ENCODE results near the gene ITGB5. TPM values are rescaled to one million over a fixed set of nuclear protein-coding genes. Genes with fewer than 3 reads are reported as not detected.
"Not testable (repeated sequence)": the region's sequence is repeated elsewhere in the genome, so short reads cannot be mapped to it uniquely, and the experiment has no call there.

The ITGB5 gene
- total and polyA plus RNA-seq, 4 donors = 101 to 369 (median 292) TPM

- intact Hi-C loops (cut with DNase I) = loop anchor here (5.0 kb wide), 2 partner anchors 99 to 104 kb away; partner anchors contain the start of gene ITGB5 (in 1 of the 2)
- Histone ChIP-seq H3K36me3 (ENCODE audit: control insufficient read depth in 1 of 2, insufficient read depth in 2 of 2, low read length in 1 of 2) (no peaks in the 10 kb centered on the region), H3K4me3 (ENCODE audit: low read length in 2 of 2) (no peak overlapping the region), H3K27ac (ENCODE audit: low read depth in 1 of 2, low read length in 2 of 2) (peak overlapping the region in 1 of 2 donors; percentile 49), H3K9me3 (ENCODE audit: control insufficient read depth, low read length) (no peaks in the 10 kb centered on the region), H3K4me1 (ENCODE audit: control insufficient read depth in 1 of 2, insufficient read depth in 2 of 2, low read length in 2 of 2) (peaks cover 0 to 2% of the 10 kb centered on the region in 2 donors), H3K27me3 (ENCODE audit: control insufficient read depth in 1 of 2, insufficient read depth in 2 of 2, low read length in 1 of 2) (no peaks in the 10 kb centered on the region)
- peak in 1 of 2 donors; percentile 21 for DNase-seq
- WGBS, 2 donors = 91 to 96% methylated on average over 4 of the region's 4 CpGs
- no peak for ATAC-seq (ENCODE audit: low FRiP score)
Measured at GRCh38 chr3:124783696-124784095, 103.5 kb downstream of the ITGB5 start.

GRCh38 chr3:124782377-124782712, 104.8 kb downstream of the ITGB5 start:
- H3K4me1 ChIP-seq (ENCODE audit: control insufficient read depth in 1 of 2, insufficient read depth in 2 of 2, low read length in 2 of 2); H3K4me3 ChIP-seq (ENCODE audit: low read length in 2 of 2); H3K36me3 ChIP-seq (ENCODE audit: control insufficient read depth in 1 of 2, insufficient read depth in 2 of 2, low read length in 1 of 2); H3K9me3 ChIP-seq (ENCODE audit: control insufficient read depth, low read length); ATAC-seq (ENCODE audit: low FRiP score); H3K27me3 ChIP-seq (ENCODE audit: control insufficient read depth in 1 of 2, insufficient read depth in 2 of 2, low read length in 1 of 2): not testable (repeated sequence)
- DNase-seq = peak in 1 of 2 donors; percentile 19
- intact Hi-C loops (cut with DNase I) = loop anchor here (5.0 kb wide), 2 partner anchors 100 to 105 kb away; partner anchors contain the start of gene ITGB5 (in 1 of the 2)
- H3K27ac ChIP-seq (ENCODE audit: low read depth in 1 of 2, low read length in 2 of 2) = peak overlapping the region in 1 of 2 donors; percentile 65
- WGBS, 2 donors = 87 to 91% methylated on average over 6 of the region's 6 CpGs

GRCh38 chr3:124781476-124782376, 105.4 kb downstream of the ITGB5 start:
- DNase-seq (peak in 1 of 2 donors; percentile 48), ATAC-seq (ENCODE audit: low FRiP score) (no peak)
- H3K27me3 ChIP-seq (ENCODE audit: control insufficient read depth in 1 of 2, insufficient read depth in 2 of 2, low read length in 1 of 2) = no peaks in the 10 kb centered on the region
- no peak overlapping the region for H3K4me3 ChIP-seq (ENCODE audit: low read length in 2 of 2)
- 53 to 58% methylated on average over 8 of the region's 8 CpGs for WGBS, 2 donors
- H3K4me1 ChIP-seq (ENCODE audit: control insufficient read depth in 1 of 2, insufficient read depth in 2 of 2, low read length in 2 of 2) = peaks cover 0 to 2% of the 10 kb centered on the region in 2 donors
- no peaks in the 10 kb centered on the region for H3K9me3 ChIP-seq (ENCODE audit: control insufficient read depth, low read length)
- no peaks in the 10 kb centered on the region for H3K36me3 ChIP-seq (ENCODE audit: control insufficient read depth in 1 of 2, insufficient read depth in 2 of 2, low read length in 1 of 2)
- H3K27ac ChIP-seq (ENCODE audit: low read depth in 1 of 2, low read length in 2 of 2) = peak overlapping the region; percentile 71 to 99
- intact Hi-C loops (cut with DNase I) = loop anchor here (5.0 kb wide), 2 partner anchors 101 to 106 kb away; partner anchors contain the start of gene ITGB5 (in 1 of the 2)

GRCh38 chr3:124780761-124781475, 106.2 kb downstream of the ITGB5 start:
- Histone ChIP-seq H3K4me1 (ENCODE audit: control insufficient read depth in 1 of 2, insufficient read depth in 2 of 2, low read length in 2 of 2) (peaks cover 0 to 2% of the 10 kb centered on the region in 2 donors), H3K36me3 (ENCODE audit: control insufficient read depth in 1 of 2, insufficient read depth in 2 of 2, low read length in 1 of 2) (no peaks in the 10 kb centered on the region), H3K9me3 (ENCODE audit: control insufficient read depth, low read length) (no peaks in the 10 kb centered on the region), H3K27ac (ENCODE audit: low read depth in 1 of 2, low read length in 2 of 2) (peak overlapping the region; percentile 71 to 99), H3K27me3 (ENCODE audit: control insufficient read depth in 1 of 2, insufficient read depth in 2 of 2, low read length in 1 of 2) (no peaks in the 10 kb centered on the region), H3K4me3 (ENCODE audit: low read length in 2 of 2) (no peak overlapping the region)
- ATAC-seq (ENCODE audit: low FRiP score) (peak; percentile 84), DNase-seq (peak; percentile 86 to 89)
- intact Hi-C loops (cut with DNase I) = loop anchor here (5.0 kb wide), 2 partner anchors 101 to 106 kb away; partner anchors contain the start of gene ITGB5 (in 1 of the 2)
- 2 to 4% methylated on average over 15 of the region's 15 CpGs for WGBS, 2 donors

GRCh38 chr3:124780356-124780755, 106.8 kb downstream of the ITGB5 start:
- no peaks in the 10 kb centered on the region for H3K9me3 ChIP-seq (ENCODE audit: control insufficient read depth, low read length)
- DNase-seq (peak; percentile 85 to 87), ATAC-seq (ENCODE audit: low FRiP score) (peak; percentile 90)
- peaks cover 0 to 2% of the 10 kb centered on the region in 2 donors for H3K4me1 ChIP-seq (ENCODE audit: control insufficient read depth in 1 of 2, insufficient read depth in 2 of 2, low read length in 2 of 2)
- no peaks in the 10 kb centered on the region for H3K36me3 ChIP-seq (ENCODE audit: control insufficient read depth in 1 of 2, insufficient read depth in 2 of 2, low read length in 1 of 2)
- intact Hi-C loops (cut with DNase I) = loop anchor here (5.0 kb wide), 2 partner anchors 102 to 107 kb away; partner anchors contain the start of gene ITGB5 (in 1 of the 2)
- peak overlapping the region; percentile 95 to 99 for H3K27ac ChIP-seq (ENCODE audit: low read depth in 1 of 2, low read length in 2 of 2)
- no peak overlapping the region for H3K4me3 ChIP-seq (ENCODE audit: low read length in 2 of 2)
- H3K27me3 ChIP-seq (ENCODE audit: control insufficient read depth in 1 of 2, insufficient read depth in 2 of 2, low read length in 1 of 2) = no peaks in the 10 kb centered on the region
- 0 to 4% methylated on average over 8 of the region's 8 CpGs for WGBS, 2 donors

- ATAC-seq (ENCODE audit: low FRiP score) = peak; percentile 24
- peak overlapping the region; percentile 95 to 99 for H3K27ac ChIP-seq (ENCODE audit: low read depth in 1 of 2, low read length in 2 of 2)
- H3K27me3 ChIP-seq (ENCODE audit: control insufficient read depth in 1 of 2, insufficient read depth in 2 of 2, low read length in 1 of 2) = no peaks in the 10 kb centered on the region
- peak in 1 of 2 donors; percentile 74 for DNase-seq
- peaks cover 0 to 4% of the 10 kb centered on the region in 2 donors for H3K4me1 ChIP-seq (ENCODE audit: control insufficient read depth in 1 of 2, insufficient read depth in 2 of 2, low read length in 2 of 2)
- no peaks in the 10 kb centered on the region for H3K36me3 ChIP-seq (ENCODE audit: control insufficient read depth in 1 of 2, insufficient read depth in 2 of 2, low read length in 1 of 2)
- intact Hi-C loops (cut with DNase I) = loop anchor here (5.0 kb wide), 3 partner anchors 33 to 108 kb away; partner anchors contain the start of gene ITGB5 (in 1 of the 2)
- no peak overlapping the region for H3K4me3 ChIP-seq (ENCODE audit: low read length in 2 of 2)
- H3K9me3 ChIP-seq (ENCODE audit: control insufficient read depth, low read length) = no peaks in the 10 kb centered on the region
- 30 to 46% methylated on average over 9 of the region's 9 CpGs for WGBS, 2 donors
Measured at GRCh38 chr3:124779751-124780191, 107.4 kb downstream of the ITGB5 start.

GRCh38 chr3:124779116-124779515, 108.0 kb downstream of the ITGB5 start:
- peak overlapping the region; percentile 95 to 99 for H3K27ac ChIP-seq (ENCODE audit: low read depth in 1 of 2, low read length in 2 of 2)
- no peak for ATAC-seq (ENCODE audit: low FRiP score)
- H3K27me3 ChIP-seq (ENCODE audit: control insufficient read depth in 1 of 2, insufficient read depth in 2 of 2, low read length in 1 of 2) = no peaks in the 10 kb centered on the region
- peak; percentile 17 to 39 for DNase-seq
- no peaks in the 10 kb centered on the region for H3K36me3 ChIP-seq (ENCODE audit: control insufficient read depth in 1 of 2, insufficient read depth in 2 of 2, low read length in 1 of 2)
- H3K4me3 ChIP-seq (ENCODE audit: low read length in 2 of 2) = no peak overlapping the region
- intact Hi-C loops (cut with DNase I) = loop anchor here in 1 of 2 donors (5.0 kb wide), 1 partner anchor 33 kb away; no protein-coding TSS in a partner anchor
- WGBS, 2 donors = 86 to 91% methylated on average over 7 of the region's 7 CpGs
- no peaks in the 10 kb centered on the region for H3K9me3 ChIP-seq (ENCODE audit: control insufficient read depth, low read length)
- peaks cover 0 to 5% of the 10 kb centered on the region in 2 donors for H3K4me1 ChIP-seq (ENCODE audit: control insufficient read depth in 1 of 2, insufficient read depth in 2 of 2, low read length in 2 of 2)

- Histone ChIP-seq H3K4me3 (ENCODE audit: low read length in 2 of 2) (no peak overlapping the region), H3K9me3 (ENCODE audit: control insufficient read depth, low read length) (no peaks in the 10 kb centered on the region), H3K27me3 (ENCODE audit: control insufficient read depth in 1 of 2, insufficient read depth in 2 of 2, low read length in 1 of 2) (no peaks in the 10 kb centered on the region), H3K4me1 (ENCODE audit: control insufficient read depth in 1 of 2, insufficient read depth in 2 of 2, low read length in 2 of 2) (peaks cover 0 to 5% of the 10 kb centered on the region in 2 donors), H3K36me3 (ENCODE audit: control insufficient read depth in 1 of 2, insufficient read depth in 2 of 2, low read length in 1 of 2) (no peaks in the 10 kb centered on the region), H3K27ac (ENCODE audit: low read depth in 1 of 2, low read length in 2 of 2) (peak overlapping the region in 1 of 2 donors; percentile 4)
- intact Hi-C loops (cut with DNase I) = loop anchor here in 1 of 2 donors (5.0 kb wide), 1 partner anchor 34 kb away; no protein-coding TSS in a partner anchor
- peak in 1 of 2 donors; percentile 19 for DNase-seq
- 81 to 82% methylated on average over 5 of the region's 5 CpGs for WGBS, 2 donors
- no peak for ATAC-seq (ENCODE audit: low FRiP score)
Measured at GRCh38 chr3:124777762-124778470, 109.2 kb downstream of the ITGB5 start.
